Measurements from ENCODE around the gene C1orf94.

C1orf94 gene, protein sequence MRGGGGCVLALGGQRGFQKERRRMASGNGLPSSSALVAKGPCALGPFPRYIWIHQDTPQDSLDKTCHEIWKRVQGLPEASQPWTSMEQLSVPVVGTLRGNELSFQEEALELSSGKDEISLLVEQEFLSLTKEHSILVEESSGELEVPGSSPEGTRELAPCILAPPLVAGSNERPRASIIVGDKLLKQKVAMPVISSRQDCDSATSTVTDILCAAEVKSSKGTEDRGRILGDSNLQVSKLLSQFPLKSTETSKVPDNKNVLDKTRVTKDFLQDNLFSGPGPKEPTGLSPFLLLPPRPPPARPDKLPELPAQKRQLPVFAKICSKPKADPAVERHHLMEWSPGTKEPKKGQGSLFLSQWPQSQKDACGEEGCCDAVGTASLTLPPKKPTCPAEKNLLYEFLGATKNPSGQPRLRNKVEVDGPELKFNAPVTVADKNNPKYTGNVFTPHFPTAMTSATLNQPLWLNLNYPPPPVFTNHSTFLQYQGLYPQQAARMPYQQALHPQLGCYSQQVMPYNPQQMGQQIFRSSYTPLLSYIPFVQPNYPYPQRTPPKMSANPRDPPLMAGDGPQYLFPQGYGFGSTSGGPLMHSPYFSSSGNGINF

DNA sequence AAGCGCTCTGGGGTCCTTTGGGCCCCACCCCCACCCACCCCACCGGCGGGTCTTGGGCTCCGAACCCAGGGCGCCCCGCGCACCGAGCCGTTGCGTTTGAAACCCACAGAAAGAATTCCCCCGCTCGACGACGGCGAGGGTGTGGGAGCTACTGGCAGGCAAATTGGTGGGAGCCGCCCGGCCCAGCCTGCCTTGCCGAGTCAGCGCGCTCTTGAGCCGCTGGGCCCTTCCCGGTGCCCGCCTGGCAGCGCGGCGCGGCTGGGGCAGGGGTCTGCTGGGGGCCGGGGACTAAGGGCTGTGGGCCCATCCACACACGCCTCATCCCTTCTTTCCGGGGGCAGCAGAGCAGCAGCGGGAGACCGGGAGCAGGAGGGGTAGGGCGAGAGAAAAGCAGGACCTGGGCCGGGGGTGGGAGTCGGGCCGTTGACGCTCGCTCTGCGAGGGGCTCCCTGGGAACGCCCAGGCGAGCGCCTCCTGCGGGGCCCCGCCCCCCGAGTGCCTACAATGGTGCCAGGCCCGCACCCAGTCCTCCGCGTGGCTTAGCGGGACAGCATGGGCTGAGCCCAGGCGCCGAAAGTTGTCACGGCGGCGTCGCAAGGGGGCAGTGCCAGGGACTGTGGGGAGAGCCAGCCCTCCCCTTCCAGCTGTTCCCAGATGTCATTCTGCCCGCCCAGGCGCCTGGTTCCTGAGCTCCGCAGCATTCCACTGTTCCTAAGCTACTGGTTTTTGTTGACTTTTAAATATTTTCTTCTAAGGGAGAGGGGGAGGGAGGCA, at the start of gene C1orf94:
TSS of gene C1orf94 (plus strand) at position 78 of the 774 bp plus-strand sequence. CDS start 883 bp downstream, outside the sequence.
- DNase-seq (ENCODE audit: low spot score): no peak

DNA sequence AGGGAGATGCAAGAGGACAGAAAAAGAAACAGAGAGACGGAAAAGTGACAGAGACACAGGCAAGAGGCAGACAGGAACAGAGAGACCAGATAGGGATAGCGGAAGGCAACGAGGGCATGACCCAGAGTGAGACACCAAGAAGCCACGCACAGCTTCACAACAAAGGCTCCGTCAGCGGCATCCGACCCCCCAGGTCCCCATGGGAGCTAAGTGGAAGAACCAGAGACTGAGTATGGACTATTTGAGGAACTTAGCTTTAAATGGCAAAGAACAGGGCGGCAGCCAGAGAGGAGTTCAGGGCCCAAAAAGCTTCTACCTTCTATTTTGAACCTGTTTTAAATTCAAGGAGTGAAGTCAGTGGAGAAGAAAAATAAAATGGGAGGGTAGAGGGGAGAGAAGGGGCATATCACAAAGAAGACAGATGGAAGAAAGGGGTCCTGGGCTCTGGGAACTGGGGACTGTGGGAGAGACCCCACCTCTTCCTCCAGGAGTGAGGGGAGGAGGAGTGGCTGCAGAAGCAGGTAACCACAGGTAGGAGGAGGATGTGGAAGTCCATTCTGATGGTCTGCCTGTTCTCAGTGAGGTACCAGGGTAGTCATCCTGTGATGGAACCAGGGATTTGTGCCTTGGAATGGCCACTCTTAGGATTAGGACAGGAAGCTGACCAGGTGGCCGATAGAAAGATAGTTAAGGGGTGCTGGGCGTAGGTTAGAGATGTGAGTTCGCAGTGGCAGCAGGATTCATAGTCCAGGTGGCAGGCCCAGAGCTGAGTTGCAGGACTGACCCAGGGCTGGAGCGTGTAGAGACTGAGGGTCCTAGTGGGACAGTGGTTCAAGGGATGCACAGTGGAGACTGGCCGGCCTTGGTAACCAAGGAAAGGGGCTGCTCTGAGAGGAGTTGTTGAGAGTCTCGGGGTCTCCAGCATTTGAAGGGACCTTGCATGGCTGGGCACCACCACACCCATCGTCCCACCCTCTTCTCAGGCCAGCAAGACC, 49.4 kb upstream of the C1orf94 start:
- no peak for DNase-seq (ENCODE audit: low spot score)

DNA sequence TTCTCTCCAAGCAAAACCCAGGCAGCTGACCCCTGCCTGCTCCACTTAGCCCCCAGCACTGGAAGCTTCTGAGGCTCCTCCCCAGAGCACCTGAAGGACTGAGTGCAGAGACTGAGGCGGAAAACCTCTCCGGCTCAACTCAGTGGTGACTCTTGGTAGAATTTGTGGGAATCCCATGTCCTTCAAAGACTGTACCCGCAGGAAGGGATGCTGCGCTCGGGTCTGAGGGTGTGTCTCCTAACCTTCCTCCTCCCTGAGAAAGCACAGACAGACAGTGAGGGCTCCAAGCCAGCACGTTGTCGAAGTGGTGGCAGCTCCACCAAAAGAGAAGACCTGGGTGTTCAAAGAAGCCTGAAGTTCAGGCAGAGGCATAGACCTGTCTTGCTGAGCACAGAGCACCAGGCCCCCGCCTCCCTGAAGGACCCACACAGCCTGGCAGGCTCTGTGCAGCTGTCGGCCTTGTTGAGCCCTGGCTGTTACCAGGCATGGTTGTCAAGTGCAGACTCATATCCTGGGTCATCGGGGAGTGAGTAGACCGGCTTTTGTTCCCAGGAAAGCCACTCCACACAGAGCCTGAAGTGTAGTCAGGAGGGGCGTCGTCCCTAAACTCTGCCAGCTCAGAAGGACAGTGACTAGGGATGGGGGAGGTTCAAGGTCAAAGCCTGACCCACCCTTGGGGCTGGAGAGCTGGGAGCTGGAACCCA, 48.4 kb upstream of the C1orf94 start:
- DNase-seq (ENCODE audit: low spot score): no peak

DNA sequence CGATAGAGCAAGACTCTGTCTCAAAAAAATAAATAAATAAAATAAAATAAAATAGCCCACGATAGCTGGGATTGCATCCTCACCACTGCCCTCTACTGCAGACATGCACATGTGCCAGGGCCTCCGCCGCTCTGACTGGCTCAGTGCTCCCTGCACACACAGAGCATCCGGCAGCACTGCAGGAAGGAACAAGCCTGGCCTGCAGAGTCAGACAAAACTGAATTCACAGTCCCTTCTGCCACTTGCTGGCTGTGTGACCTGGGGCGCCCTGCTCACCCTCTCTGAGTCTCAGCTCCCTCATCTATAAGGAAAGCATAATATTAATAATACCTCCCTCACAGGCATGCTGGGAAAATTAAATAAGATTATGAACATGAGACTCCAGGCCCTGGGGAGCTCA, 47.1 kb upstream of the C1orf94 start:
- DNase-seq (ENCODE audit: low spot score): peak; percentile 3

DNA sequence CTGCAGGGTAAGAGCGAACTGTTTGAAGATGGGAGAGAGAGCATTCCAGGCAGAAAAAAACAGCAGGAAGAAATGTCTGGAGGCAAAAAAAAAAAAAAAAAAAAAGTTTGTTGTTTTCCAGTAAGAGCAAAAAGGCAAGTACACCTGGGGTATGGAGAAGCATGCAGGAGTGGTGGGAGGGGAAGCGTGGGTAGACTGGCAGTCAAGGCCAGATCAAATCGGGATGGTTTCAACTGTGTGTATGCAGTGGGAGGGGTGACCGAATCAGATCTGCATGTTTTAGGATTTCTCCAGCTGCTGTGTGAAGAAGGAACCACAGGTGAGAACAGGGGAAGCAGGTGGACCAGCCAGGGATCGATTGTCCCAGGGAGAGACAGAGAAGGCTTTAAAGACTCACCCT, 46.4 kb upstream of the C1orf94 start:
- no peak for DNase-seq (ENCODE audit: low spot score)

DNA sequence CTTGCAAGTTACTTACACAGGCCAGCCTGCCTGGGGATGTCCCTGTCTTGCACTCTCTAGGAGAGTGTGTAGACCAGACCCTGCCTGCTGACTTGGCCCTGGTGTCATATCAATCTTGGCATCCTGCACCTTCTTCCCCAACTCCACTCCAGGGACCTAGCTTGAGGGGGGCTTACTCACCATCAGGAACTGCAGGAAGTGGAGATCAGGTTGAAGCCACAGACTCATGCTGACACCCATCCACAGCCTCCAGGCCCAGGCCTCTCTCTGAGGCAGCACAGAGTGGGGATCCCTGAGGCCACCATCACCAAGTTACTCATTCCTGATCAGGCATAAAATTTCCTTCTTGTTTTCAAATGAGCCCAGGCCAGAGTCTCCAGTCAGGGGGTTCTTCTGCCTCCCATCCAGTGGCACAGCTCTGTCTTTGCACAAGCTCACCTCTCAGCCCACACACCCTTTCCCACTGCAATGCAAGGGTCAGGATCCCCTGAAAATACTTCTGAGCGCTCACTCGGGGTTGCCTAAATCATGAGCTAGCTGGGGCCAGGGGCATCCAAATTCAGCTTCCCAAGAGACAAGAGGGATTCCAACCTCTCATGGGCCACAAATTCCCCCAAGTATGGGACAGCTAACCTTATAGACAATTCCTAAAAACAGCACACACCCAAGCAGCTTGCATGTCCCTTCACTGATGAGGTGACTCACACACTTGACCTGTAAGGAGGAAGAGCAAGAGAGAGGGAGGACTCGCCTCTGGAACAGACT, 45.1 kb upstream of the C1orf94 start:
- no peak for DNase-seq (ENCODE audit: low spot score)

DNA sequence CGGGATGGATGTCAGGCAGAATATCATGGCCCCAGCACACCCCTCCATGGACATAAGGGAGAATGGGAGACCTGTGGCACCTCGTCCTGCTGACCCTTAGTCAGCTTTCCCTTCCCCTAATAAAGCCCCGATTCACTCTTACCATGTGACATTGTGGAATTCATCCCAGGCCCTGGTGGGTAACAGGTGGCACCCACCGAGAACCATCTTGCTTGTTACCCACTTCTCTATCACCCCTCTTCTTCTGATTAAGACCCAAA, 44.6 kb upstream of the C1orf94 start:
- no peak for DNase-seq (ENCODE audit: low spot score)

DNA sequence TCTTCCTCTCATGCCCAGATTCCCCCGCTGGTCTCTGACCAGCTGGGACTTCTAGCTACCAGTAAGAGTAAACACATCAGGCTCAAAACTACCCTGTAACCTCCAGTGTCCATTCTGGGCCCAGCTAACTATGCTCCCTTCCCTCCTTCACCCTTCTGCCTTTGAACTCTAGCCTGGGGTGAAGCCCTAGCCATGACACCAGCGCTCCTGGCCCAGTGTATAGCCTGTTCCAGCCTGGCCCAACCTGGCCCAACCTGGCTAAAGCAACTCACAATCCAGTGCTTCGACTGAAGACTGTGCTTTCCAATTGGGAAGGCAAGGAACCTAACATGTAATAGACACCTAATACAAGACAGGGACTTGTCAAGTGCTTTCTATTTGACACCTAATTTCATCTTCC, 39.3 kb upstream of the C1orf94 start:
- DNase-seq (ENCODE audit: low spot score): no peak

DNA sequence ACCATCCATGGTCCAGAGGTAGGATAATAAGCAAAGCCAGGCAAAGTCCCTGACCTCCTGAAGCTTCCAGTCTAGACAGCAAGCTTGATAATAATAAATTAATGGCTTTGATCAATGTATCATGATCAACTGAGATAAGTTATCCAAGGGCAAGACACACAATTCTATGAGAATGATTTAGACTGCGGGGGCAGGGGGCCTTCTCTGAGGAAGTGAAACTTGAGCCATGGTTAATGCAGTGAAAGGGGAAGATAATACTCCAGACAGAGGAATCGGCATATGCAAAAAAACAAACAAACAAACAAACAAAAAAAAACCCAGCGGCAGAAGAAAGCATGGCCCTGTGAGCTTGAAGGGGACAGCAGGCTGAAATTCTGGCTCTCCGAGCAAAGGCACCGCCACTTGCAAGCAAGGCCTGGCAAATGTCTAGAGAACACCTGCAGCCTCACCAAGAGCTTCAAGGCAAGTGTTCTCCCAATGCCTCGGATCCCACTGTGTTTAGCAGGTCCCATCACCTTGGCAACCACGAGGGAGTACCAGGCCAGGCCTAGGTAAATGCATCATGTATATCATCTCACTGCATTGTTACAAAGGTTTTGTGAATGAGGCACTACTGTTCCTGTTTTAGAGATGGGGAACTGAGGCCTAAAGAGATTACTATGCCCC, 36.6 kb upstream of the C1orf94 start:
- peak; percentile 25 for DNase-seq (ENCODE audit: low spot score)

DNA sequence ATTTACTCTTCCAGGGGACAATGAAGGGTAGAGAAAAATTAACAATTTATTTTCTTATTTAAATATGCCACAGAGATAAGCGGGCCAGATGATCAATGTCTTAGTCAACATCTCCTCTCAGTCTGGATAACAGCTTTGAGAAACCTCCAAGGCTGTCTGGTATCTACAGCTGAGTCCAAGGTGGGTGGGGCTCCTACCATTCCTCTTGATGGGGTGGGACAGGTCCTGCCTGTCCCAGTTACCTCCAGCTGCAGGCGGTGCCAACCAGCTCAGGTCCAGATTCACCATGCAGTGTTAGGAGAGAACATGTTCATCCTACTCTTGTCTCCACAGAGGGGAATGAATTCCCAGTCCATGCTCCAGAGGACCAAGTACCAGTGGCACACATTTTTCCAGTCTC, 32.7 kb upstream of the C1orf94 start:
- DNase-seq (ENCODE audit: low spot score): no peak

DNA sequence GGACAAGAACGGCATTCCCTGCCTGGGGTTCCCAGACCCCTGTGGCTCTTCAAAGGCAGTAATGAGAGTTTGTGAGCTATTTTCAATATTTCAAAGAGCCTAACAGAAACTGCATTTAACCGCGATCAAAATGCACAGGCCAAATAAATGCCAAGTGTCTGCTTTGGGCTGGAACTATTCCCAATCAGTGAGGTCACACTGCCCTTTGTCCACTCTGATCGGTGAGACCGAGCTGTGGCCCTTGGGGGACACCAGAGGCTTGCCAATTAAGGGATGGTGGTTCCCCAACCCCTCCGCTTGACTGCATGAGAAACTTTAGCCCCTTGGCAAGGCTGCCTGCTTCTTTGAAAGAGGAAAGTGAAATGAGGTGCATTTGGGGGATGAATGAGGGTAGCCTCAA, 31.9 kb upstream of the C1orf94 start:
- no peak for DNase-seq (ENCODE audit: low spot score)

DNA sequence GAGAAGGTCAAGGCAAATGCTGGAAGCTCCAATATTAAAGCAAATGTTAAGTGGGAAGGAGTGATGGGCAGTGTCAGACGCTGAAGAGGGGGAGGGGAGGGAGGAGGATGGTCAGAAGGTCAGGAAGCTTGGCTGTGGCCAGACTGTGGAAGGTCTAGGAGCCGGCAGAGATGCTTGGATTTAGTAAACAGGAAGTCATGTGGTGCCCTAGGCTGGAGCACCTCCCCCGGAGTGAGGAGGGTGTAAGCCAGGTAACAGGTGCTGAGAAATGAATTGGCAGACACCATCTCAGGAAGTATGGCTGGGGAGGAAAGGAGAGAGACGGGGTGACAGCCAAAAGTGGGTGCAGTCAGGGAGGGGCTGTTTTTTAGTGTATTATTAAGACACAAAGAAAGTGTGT, 29.4 kb upstream of the C1orf94 start:
- peak; percentile 29 for DNase-seq (ENCODE audit: low spot score)

DNA sequence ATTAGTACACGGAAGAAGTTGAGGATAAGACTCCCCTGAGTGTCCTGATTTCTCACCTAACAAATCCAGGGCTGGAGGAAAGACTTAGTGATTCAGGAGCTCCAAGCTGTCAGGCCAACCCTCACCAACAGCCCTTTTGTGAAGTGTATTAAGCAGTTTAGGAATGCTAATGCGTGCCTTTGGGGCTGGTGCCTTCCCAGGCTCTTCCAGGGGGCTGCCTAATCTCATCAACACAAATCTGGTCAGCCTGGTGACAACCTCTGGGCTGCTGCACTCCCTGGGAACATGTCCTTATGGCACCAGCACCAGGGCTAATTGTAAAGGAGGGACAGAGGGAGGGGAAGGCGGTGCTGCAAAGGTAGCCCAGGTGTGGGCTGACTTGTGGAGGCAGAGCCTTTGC, 27.2 kb upstream of the C1orf94 start:
- no peak for DNase-seq (ENCODE audit: low spot score)

DNA sequence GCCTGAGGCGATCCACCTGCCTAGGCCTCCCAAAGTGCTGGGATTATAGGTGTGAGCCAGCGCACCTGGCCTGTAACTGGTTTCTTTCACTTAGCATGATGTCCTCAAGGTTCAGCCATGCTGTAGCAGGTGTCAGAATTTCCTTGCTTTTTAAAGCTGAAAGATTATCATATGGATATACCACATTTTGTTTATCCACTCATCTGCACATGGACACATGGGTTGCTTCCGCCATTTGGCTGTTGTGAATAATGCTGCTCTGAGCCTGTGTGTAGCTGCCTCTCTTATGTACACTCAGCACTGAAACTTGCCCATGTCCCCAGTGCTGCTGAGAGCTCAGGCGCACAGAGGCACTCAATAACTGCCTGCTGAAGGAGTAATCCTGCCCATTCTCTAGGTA, 23.5 kb upstream of the C1orf94 start:
- no peak for DNase-seq (ENCODE audit: low spot score)

DNA sequence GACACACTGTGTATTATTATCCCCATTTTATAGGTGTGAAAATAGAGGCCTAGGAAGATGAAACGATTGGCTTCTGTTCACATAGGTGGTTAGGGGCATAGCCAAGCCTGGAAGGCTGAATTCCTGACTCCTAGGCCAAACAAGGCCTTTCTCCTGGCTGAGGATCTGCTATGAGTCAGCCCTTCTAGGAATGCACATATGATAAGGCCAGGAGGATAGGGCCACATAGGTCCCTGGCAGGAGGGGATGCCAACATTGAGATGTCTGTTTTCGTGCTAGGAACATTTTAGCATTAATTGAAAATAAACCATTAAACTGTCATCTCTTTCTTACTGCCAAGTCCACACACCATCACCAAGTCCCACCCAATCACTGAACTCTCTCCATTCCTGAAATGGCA, 20.8 kb upstream of the C1orf94 start:
- no peak for DNase-seq (ENCODE audit: low spot score)

DNA sequence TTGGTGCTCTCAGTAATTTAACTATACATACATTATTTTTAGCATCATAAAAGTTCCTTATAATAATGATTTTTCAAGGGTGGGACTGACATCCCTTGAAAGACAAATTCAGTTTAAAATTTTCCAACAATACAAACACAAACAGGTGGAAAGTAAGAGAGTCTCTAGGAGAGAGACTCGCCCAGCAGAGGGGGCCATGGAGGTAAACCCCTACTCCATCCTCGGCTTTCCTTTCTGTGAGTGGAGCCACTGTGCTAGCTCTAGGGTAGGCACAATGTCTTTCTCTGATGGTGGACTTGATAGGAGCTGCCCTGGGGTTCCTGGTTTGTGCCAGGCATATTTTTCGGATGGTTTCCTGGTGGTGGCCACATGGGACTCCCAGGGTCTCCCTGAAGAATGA, 20.0 kb upstream of the C1orf94 start:
- DNase-seq (ENCODE audit: low spot score): no peak

DNA sequence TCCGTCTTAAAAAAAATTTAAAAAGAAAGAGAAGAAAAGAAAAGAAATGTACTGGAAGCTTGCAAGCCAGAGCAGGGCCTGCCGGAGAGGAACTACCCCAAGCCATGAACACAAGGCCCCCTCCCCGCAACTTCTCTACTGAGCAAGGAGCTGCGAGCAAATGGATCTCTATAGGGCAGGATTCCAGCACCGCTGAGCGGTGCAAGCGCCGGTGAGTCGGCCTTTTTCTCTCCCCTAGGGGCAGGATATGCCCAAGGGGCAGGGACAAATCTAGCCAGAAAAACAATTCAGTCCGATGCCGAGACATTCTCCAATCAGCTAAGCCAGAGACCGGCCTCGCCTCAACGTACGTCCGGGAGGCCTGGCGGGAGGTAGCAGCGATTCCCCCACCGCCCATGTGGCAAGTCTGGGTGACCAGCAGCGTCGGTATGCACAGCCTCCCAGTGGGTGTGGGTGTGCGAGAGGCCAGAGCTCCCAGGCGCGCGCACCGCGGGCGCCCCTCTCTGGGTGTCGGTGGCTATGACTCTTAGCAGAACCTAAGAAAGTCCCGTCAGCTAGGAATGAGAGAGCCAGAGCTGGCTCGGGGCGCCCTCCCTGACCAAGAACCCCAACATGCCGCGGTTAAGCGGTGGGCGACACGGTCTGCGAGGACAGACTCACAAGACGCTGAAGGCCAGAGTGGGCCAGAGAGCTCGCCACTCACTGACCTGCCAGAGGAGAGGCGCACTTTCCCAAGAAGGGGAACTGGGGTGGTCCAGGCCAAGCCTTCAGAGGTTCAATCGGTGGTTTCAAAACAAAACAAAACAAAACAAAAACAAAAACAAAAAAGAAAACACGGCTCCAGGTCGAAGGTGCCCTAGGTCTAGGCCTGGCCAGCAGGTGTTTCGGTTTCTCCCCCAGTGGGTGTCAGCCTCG, 13.6 kb upstream of the C1orf94 start:
- DNase-seq (ENCODE audit: low spot score): peak; percentile 73

DNA sequence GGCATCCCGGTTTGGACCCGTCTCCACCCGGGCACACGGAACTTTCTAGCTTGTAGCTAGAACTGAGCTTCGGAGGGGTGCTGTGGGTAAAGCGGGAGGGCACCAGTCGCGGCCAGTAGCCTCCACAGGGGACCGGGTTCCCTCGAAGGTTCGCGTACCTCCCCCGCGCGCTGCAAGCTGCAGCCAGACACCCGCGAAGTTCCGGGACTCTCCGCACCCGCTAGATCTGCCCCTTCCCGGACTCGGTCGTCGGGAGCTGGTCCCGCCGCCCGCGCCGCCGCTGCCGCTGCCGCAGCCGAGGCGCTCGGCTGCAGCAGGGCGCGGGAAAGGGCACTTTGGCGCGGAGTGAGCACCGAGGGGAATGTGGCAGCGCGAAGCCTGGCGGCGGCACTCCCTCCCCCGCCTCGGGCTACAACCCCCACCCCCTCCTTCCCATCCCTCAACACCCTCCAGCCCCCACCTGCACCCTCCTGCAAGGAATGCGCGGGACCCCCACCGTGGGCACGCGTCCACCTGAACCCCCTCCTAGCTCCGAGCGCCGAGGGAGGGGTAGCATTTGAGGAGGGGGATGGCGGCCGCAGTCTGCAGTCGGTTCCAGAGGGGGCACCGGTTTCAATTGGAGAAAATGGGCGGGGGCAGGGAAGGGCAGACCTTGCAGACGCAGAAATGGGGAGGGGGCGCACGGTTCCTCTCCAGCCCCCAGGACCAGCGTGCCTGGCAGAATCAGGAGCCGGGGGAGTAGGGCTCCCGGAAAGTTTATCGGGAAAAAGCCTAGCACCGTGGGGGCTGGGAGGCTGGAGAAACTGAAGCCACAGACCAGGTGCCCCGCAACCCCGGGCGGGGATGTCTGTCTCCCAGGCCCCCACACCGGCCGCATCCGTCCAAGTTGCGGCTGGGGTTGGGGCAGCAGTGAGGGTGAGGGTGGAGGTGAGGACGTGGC, 12.6 kb upstream of the C1orf94 start:
- DNase-seq (ENCODE audit: low spot score): no peak
